Right lobe of liver (tissue), 4 donors: Measurements from ENCODE around the gene NBAS.

Experiments used
- CTCF ChIP-seq, 4 donors: fragments of 200-600 bp in 3 of 4; fragments of 450-650 bp in 1 of 4; IDR thresholded peaks; one replicate each; pipeline versions ENCODE4 v1.5.1 to v1.8.0; 2016 to 2022; ENCODE audit warnings: antibody characterized with exemption in 4 of 4, mild to moderate bottlenecking in 2 of 4
- POLR2A ChIP-seq: fragments of 450-650 bp; IDR thresholded peaks from one replicate; pipeline ENCODE4 v1.6.1; 2017; ENCODE audit warnings: antibody characterized with exemption, mild to moderate bottlenecking
- donor health status: DM: no; HTN: no; CAD: no.
- donor health status: DM: no; HTN: no; CAD: no.
- donor health status: DM: no; HTN: yes; CAD: no.

- TF ChIP-seq CTCF (IDR thresholded peaks at IDR 0.05) (no peak), POLR2A (no peak)
Observed at GRCh38 chr2:15559379-15560139, 1.6 kb downstream of the NBAS start.
